Stimulated activated CD4-positive, alpha-beta T cell treated with anti-CD3 and anti-CD28 coated beads, Interleukin-4, amount 100 ng/mL, for 24 hours (primary cell): ENCODE measurements around the gene SH3GLB1.

Experiments used
- DNase-seq: peaks from one replicate; pipeline ENCODE4 v3.0.0-alpha.2; 2020

The SH3GLB1 gene

DNA sequence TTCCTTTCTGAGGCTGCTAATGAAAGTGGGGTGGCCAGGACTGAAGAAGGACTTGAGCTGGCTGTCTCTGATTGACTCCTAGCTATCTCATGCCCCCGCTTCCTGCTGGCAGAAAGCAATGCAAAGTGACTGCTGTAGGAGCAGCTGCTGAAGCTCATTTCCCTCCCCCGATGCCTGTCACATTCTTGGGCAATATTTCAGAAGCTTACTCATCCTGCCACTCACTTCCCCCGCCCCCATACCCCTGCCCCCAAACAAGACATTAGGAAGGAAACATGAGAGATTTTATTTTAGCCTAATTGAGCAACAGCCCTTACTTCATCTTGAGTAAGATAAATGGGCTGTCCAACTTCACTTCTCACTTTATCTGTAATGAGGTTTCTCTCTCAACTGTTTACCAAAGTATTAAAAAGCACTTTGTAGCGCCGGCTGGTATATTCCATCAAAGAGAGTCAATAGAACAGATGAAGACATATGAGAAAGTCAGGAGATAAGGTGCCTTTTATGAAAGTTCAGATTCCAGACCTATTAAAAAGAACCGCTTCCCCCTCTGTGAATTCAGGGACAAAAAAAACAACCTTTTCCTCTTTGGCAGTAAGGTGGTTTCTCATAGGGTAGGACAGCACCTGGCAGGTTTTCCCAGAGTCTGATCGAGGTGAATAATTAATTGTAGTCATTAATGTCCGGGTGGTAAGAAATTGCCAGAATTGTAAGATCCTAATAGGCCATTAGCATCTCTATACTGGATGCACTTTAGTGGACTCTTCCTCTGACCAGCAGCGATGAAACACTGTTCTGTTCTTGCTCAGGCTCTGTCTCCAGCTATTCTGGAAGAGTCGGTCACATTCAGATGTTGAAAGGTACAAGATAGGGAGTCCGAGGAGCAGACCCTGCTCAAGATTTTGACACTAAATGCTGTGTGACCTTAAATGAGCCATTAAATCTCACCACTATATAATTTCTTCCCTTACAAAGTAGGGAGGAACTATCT is 70.2 kb downstream of the SH3GLB1 start:
- DNase-seq: peak; percentile 55

DNA sequence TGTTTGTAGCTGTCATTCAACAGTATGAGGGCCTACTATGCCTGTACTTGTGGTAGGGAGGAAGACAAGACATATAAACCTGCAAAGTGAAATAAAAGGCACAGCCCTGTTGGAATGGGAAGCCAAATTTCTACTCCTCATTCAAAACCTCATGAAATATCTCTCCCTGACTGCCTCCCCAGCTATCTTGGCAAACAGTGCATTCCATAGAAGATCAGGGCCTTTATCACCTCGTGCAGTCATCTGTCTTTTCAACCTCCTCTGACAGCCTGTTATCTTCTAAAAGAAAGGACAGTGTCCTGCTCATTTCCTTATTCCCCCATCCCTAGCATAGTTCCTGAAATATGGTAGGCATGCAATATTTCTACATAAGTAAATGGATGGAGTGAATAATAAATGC is 71.0 kb downstream of the SH3GLB1 start:
- DNase-seq: no peak

DNA sequence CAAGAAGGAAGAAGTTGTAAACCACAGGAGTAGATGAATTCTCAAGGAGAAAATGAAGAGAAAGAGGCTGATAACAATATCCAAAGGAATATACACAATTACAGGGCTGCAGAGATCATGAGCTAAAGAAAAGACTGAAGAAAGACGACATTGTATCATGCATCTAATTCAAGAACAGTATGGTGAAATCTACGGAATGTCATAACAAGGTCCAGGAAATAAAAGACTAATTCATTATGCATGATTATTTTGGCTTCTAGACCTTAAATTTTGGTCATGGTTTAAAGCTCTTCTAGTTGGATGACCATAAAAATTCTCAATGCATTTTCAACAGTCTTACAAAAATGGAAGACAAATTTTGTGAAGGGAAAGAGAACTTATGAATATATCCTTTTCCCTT is 71.7 kb downstream of the SH3GLB1 start:
- no peak for DNase-seq

DNA sequence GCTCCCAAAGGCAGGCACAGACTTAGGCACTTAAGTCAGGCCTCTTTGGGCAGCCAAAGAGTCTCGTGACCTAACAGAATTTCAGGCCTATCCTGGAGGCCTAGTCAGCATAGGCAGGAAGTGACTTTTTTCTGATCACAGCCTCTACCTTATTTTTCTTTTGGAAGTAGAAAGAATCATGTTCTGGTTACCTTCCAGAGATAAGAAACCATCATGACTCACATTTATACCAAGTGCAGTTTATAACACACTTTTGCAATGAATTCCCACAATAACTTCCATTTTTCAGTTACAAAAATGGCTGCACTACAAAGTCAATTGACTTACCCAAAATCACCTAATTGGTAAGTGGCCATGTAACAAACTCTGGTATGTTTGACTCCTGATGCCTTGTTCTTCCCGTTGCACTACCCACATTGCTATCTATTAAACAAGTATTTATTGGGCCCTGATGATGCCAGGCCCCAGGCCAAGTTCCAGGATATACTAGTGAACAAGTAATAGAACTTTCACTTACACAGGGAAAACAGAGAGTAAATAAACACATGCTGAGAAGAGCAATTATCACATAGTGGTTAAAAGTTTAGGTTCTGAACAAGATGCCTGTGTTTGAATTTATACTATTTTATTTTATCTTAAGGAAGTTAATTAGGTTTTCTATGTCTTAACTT is 74.3 kb downstream of the SH3GLB1 start:
- no peak for DNase-seq

DNA sequence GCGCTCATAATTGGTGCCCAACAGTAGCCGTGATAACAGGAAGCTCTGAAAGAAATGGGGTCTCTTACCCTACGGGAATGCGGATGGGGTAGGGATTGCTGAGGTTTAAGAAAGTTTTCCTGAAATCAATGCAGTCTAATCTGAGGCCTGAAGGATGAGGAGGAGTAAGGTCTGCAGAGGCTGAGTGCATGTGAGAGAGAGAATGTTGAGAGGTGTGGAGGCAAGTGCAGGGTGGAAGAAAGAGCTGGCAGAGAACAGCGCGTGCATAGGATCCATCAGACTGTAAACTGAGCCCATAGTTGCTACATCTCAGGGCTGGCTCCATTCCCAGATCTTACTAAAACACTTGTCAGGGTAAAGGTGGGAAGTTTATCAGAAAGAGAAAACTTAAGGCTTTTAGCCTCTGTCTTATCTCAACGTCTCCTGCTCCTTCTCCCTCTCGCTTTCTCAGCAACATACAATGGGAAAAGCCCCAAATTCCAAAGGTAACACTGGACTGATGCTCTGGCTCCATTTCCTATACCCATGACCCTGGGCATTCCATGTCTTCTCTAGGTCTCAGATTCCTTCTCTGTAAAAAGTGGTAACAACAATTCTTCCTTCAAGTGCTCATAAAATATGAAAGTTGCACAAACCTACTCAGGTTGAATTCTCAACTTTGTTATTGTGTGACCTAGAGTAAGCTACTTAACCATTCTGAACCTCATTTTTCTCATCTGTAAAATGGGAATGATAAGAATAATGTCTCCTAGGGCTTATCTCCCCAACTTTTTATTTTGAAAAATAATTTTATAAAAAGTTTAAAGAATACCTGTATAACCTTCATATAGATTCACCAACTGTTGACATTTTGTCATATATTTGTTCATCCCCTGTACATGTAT is 75.2 kb downstream of the SH3GLB1 start:
- DNase-seq: no peak

DNA sequence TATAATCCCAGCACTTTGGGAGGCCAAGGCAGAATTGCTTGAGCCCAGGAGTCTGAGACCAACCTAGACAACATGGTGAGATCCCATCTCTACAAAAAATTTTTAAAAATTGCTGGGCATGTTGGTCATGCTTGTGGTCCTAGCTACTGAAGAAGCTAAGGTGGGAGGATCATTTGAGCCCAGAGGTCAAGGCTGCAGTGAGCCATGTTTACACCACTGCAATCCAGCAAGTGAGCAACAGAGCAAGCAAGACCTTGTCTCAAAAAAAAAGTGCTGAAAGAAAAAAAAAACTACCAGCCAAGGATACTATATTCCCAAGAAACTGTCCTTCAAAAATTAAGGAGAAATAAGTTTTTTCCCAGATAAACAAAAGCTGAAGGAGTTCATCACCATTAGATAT is 78.1 kb downstream of the SH3GLB1 start:
- no peak for DNase-seq

DNA sequence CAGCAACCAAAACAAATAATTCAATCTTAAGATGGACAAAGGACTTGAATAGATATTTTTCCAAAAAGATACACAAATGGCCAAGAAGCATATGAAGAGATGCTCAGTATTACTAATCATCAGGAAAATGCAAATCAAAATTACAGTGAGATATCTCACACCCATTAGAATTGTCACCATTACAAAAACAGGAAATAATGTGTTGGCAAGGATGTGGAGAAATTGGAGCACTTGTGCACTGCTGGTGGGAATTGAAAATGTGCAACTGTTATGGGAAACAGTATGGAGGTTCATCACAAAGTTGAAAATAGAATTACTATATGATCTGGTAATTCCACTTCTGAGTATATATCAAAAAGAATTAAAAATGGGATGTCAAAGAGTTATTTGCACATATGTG is 83.2 kb downstream of the SH3GLB1 start:
- no peak for DNase-seq

DNA sequence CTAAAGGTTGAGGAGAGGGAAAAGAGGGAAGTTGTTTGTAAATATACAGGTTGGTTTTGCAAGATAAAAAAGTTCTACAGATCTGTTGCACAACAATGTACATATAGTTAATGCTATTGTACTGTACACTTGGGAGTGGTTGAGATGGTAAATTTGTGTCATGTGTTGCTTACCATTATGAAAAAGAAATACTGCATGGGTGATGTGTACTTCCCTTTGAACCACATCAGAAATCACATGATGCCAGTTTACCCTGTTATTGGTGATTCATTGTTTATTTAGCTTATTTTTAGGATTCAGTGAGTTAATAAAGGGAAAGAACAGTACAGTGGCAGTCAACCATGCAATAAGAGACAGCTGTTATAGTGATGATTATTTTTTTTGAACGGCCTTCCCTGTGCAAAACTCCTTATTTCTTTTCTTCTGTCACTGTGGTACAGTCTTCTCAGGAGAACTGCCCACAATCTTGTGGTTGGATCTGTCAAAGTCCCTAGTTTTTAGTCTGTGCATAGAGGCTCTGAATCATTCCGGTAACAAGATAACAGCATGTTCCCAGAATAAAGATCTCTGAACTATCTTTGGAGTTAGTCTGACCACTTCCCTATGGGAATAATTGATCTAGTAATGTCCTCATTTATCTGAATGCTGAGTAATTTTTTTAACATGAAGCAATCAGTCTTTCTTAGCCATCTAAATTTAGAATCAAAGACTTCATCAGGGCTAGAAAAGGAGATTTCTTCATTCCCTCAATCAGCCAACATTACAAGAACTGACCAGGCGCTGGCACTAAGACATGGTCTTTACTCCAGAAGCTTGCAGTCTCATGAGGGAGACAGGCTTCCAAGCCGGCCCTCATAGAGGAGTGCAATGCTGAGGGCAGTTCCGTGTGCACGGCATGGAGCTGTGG is 84.2 kb downstream of the SH3GLB1 start:
- no peak for DNase-seq

DNA sequence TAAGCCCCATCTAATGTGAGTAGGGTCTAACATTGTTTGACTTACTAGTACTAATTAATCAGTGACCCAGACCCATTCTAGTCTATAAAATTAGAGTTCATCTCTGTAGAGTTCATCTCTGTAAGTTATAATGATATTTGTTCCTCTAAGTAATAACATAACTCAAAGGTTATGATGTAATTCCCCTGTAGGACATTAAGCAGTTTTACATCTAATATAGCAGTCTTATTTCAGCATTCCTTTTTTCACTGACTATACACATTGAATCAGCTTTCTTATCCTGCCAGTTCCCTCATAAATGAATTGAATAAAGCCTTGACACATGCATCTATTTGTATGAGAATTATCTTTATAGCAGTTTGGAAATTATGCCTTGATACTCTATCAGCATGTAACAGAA is 90.9 kb downstream of the SH3GLB1 start:
- DNase-seq: no peak
